Adrenal gland (tissue), 5 donors: ENCODE results near the gene TPD52L1.

Source experiments
- POLR2A ChIP-seq, 2 donors: fragments of 450-650 bp; IDR thresholded peaks; one replicate each; pipeline ENCODE4 v1.6.1; 2017; ENCODE audit warnings: antibody characterized with exemption in 2 of 2, mild to moderate bottlenecking in 2 of 2, moderate library complexity in 1 of 2
- TF ChIP-seq, protein P1 (sequence below), 6 experiments: fragments of 450-650 bp in 4 of 6; fragments of 200-600 bp in 2 of 6; sonication (generic) in 1 of 6; IDR thresholded peaks; 1 replicate in 5 of 6; 2 replicates in 1 of 6; pipeline versions ENCODE4 v1.5.1 to v1.8.0; 2016 to 2021; ENCODE audit warnings: antibody characterized with exemption in 6 of 6, mild to moderate bottlenecking in 2 of 6, moderate library complexity in 1 of 6
- donor health status: DM: no; HTN: no; CAD: no.

DNA sequence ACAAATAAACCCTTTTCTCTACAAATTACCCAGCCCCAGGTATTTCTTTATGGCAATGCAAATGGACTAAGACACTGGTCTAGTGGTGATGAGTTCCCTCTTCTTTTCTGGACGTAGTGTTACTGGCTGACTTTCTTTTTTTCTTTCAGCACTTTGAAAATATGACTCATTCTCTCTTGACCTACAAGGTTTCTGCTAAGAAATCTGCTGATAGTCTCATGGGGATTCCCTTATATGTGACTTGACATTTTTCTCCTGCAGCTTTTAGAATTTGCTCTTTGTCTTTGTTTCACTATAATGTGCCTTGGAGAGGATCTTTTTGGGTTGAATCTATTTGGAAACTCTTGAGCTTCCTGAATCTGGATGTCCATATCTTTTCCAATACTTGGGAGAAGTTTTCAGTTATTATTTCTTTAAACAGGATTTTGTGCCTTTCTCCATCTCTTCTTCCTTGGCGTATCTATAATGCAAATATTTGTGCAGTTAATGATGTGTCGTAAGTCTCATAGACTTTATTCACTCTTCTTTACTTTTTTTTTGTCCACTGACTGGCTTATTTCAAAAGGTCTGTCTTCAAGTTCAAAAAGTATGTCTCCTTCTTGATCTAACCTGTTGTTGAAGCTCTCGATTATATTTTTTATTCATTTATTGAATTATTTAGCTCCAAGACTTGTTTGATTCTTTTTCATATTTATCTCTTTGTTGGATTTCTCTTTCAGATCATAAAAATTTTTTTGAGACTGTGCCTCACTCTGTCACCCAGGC is 42.2 kb upstream of the TPD52L1 start:
- TF ChIP-seq POLR2A (IDR thresholded peaks at IDR 0.05) = no peak
- TF ChIP-seq, protein P1, sequence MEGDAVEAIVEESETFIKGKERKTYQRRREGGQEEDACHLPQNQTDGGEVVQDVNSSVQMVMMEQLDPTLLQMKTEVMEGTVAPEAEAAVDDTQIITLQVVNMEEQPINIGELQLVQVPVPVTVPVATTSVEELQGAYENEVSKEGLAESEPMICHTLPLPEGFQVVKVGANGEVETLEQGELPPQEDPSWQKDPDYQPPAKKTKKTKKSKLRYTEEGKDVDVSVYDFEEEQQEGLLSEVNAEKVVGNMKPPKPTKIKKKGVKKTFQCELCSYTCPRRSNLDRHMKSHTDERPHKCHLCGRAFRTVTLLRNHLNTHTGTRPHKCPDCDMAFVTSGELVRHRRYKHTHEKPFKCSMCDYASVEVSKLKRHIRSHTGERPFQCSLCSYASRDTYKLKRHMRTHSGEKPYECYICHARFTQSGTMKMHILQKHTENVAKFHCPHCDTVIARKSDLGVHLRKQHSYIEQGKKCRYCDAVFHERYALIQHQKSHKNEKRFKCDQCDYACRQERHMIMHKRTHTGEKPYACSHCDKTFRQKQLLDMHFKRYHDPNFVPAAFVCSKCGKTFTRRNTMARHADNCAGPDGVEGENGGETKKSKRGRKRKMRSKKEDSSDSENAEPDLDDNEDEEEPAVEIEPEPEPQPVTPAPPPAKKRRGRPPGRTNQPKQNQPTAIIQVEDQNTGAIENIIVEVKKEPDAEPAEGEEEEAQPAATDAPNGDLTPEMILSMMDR (IDR thresholded peaks at IDR 0.05) = no peak
